Adrenal gland (tissue), 5 donors: Measurements from ENCODE around the gene CHST14.

Experiments used
- POLR2A ChIP-seq, 2 donors: fragments of 450-650 bp; IDR thresholded peaks; one replicate each; pipeline ENCODE4 v1.6.1; 2017; ENCODE audit warnings: antibody characterized with exemption in 2 of 2, mild to moderate bottlenecking in 2 of 2, moderate library complexity in 1 of 2
- TF ChIP-seq, protein P1 (sequence below), 6 experiments: fragments of 450-650 bp in 4 of 6; fragments of 200-600 bp in 2 of 6; sonication (generic) in 1 of 6; IDR thresholded peaks; 1 replicate in 5 of 6; 2 replicates in 1 of 6; pipeline versions ENCODE4 v1.5.1 to v1.8.0; 2016 to 2021; ENCODE audit warnings: antibody characterized with exemption in 6 of 6, mild to moderate bottlenecking in 2 of 6, moderate library complexity in 1 of 6
- donor health status: DM: no; HTN: no; CAD: no.

DNA sequence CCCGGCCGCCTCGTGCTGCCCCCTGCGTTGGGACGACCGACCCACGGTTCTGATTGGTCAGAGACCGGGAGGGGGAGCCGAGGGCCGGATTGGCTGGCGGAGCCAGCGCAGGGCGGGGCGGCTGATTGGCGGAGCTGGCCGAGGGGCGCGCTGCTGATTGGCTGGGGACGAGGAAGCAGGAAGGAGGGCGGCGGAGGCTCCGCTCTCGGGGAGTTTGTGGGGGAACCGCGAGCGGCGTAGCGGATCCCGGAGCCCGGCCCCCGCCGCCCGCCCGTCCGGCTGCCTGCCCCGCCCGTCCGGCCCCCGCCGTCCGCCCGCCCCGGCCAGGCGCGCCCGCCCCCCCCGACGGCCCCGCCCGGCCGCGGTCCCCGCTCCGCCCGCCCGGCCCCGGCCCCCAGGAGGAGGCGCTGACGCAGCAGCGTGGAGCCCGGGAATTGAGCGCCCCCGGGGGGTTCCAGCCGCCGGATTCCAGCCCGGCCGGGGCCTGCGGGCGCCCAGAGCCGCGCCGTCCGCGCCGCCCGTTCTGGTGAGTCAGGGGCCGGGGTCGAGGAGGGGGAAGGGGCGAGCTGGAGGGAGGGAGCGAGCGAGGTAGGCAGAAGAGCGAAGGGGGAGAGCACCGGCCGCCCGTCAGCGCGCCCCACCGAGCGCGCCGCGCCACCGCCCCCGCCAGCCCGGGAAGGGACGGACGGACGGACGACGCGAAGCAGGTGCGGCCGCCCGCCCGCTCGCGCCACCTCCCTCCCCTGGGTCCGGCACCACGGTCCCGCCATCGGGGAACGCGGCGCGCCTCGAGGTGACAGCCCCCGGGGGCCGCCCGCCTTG lies 29.8 kb upstream of the CHST14 start, which contains the start of gene BAHD1:
- TF ChIP-seq, protein P1, sequence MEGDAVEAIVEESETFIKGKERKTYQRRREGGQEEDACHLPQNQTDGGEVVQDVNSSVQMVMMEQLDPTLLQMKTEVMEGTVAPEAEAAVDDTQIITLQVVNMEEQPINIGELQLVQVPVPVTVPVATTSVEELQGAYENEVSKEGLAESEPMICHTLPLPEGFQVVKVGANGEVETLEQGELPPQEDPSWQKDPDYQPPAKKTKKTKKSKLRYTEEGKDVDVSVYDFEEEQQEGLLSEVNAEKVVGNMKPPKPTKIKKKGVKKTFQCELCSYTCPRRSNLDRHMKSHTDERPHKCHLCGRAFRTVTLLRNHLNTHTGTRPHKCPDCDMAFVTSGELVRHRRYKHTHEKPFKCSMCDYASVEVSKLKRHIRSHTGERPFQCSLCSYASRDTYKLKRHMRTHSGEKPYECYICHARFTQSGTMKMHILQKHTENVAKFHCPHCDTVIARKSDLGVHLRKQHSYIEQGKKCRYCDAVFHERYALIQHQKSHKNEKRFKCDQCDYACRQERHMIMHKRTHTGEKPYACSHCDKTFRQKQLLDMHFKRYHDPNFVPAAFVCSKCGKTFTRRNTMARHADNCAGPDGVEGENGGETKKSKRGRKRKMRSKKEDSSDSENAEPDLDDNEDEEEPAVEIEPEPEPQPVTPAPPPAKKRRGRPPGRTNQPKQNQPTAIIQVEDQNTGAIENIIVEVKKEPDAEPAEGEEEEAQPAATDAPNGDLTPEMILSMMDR (IDR thresholded peaks at IDR 0.05): no peak
- TF ChIP-seq POLR2A (IDR thresholded peaks at IDR 0.05): peak in 1 of 2 donors; percentile 61
